Suprapubic skin (tissue), 4 donors: ENCODE data around the gene CFHR2. TPM values are rescaled to one million over a fixed set of nuclear protein-coding genes. Genes with fewer than 3 reads are reported as not detected.

ENCODE experiments used
- DNase-seq, 2 donors: peaks; one replicate each; pipeline ENCODE4 v3.0.0-alpha.2; 2019; ENCODE audit warnings: low spot score in 2 of 2
- H3K27ac ChIP-seq: fragments of 200-600 bp; sonication (generic); one replicate; pipeline ENCODE4 v1.5.1; 2019
- H3K27me3 ChIP-seq: fragments of 200-600 bp; sonication (generic); one replicate; pipeline ENCODE4 v1.5.1; 2019
- H3K36me3 ChIP-seq: fragments of 200-600 bp; sonication (generic); one replicate; pipeline ENCODE4 v1.5.1; 2019
- H3K4me1 ChIP-seq: fragments of 200-600 bp; sonication (generic); one replicate; pipeline ENCODE4 v1.5.1; 2019
- H3K4me3 ChIP-seq: fragments of 200-600 bp; sonication (generic); one replicate; pipeline ENCODE4 v1.5.1; 2019; ENCODE audit warnings: mild to moderate bottlenecking
- H3K9me3 ChIP-seq: fragments of 200-600 bp; sonication (generic); one replicate; pipeline ENCODE4 v1.5.1; 2019
- CTCF ChIP-seq, 2 donors: fragments of 200-600 bp in 1 of 2; fragments of 450-650 bp in 1 of 2; sonication (generic) in 1 of 2; IDR thresholded peaks; one replicate each; pipeline ENCODE4 v1.5.1; 2016 to 2019; ENCODE audit warnings: antibody characterized with exemption in 2 of 2, mild to moderate bottlenecking in 1 of 2, moderate library complexity in 1 of 2
- EP300 ChIP-seq: sonication (generic); formaldehyde crosslinking; IDR thresholded peaks from one replicate; pipeline ENCODE4 v1.6.1; 2017; ENCODE audit warnings: antibody characterized with exemption
- POLR2A ChIP-seq, 2 donors: fragments of 450-650 bp; IDR thresholded peaks; one replicate each; pipeline ENCODE4 v1.6.1; 2017; ENCODE audit warnings: antibody characterized with exemption in 2 of 2, mild to moderate bottlenecking in 2 of 2, moderate library complexity in 2 of 2
- POLR2AphosphoS5 ChIP-seq, 3 donors: sonication (generic); formaldehyde crosslinking; IDR thresholded peaks; one replicate each; pipeline ENCODE4 v1.6.1; 2017; ENCODE audit warnings: antibody characterized with exemption in 3 of 3
- WGBS: methylation state at CpG from one replicate; pipeline ENCODE4 v1.1.5; 2018; 5-methylcytosine and 5-hydroxymethylcytosine counted together
- total RNA-seq, 4 donors: library from RNA; depleted of rRNA; stranded (reverse); fragments of >200 nt; gene quantifications; one replicate each; pipeline ENCODE4 v1.1.0, GENCODE V29; 2016

Gene CFHR2
- total RNA-seq, 4 donors from 2014 or later, result 1.5 TPM; not detected in 3

GRCh38 chr1:196993916-196994315 lies 50.4 kb downstream of the CFHR2 start:
- no peak for DNase-seq
- Histone ChIP-seq H3K36me3 (no peaks in the 10 kb centered on the region), H3K27ac (no peak overlapping the region), H3K27me3 (no peaks in the 10 kb centered on the region), H3K4me1 (no peaks in the 10 kb centered on the region), H3K4me3 (no peak overlapping the region), H3K9me3 (no peaks in the 10 kb centered on the region)
- WGBS, result 53% methylated on average over 2 of the region's 2 CpGs
- TF ChIP-seq POLR2A (IDR thresholded peaks at IDR 0.05), result no peak
- TF ChIP-seq POLR2AphosphoS5 (IDR thresholded peaks at IDR 0.05), result no peak
- no peak for TF ChIP-seq EP300
- no peak for TF ChIP-seq CTCF (IDR thresholded peaks at IDR 0.05)

GRCh38 chr1:196997423-196997822 lies 53.9 kb downstream of the CFHR2 start:
- Histone ChIP-seq H3K36me3 (no peaks in the 10 kb centered on the region), H3K27ac (no peak overlapping the region), H3K9me3 (no peaks in the 10 kb centered on the region), H3K4me1 (no peaks in the 10 kb centered on the region), H3K4me3 (no peak overlapping the region), H3K27me3 (no peaks in the 10 kb centered on the region)
- 74% methylated on average over 1 of the region's 1 CpG for WGBS
- no peak for DNase-seq
- TF ChIP-seq POLR2AphosphoS5 (IDR thresholded peaks at IDR 0.05) (no peak), EP300 (no peak), CTCF (IDR thresholded peaks at IDR 0.05) (no peak), POLR2A (IDR thresholded peaks at IDR 0.05) (no peak)

- TF ChIP-seq POLR2AphosphoS5 (IDR thresholded peaks at IDR 0.05) (no peak), EP300 (no peak)
- 94% methylated on average over 2 of the region's 2 CpGs for WGBS
- Histone ChIP-seq H3K27me3 (no peaks in the 10 kb centered on the region), H3K4me1 (no peaks in the 10 kb centered on the region), H3K4me3 (no peak overlapping the region), H3K27ac (no peak overlapping the region), H3K36me3 (no peaks in the 10 kb centered on the region), H3K9me3 (no peaks in the 10 kb centered on the region)
- no peak for DNase-seq
Observed at GRCh38 chr1:197001828-197002227, 58.3 kb downstream of the CFHR2 start.

- Histone ChIP-seq H3K27ac (no peak overlapping the region), H3K27me3 (no peaks in the 10 kb centered on the region), H3K4me1 (no peaks in the 10 kb centered on the region), H3K36me3 (no peaks in the 10 kb centered on the region), H3K4me3 (no peak overlapping the region), H3K9me3 (no peaks in the 10 kb centered on the region)
- no peak for DNase-seq
- no peak for TF ChIP-seq EP300
- TF ChIP-seq POLR2AphosphoS5 (IDR thresholded peaks at IDR 0.05), result no peak
- no peak for TF ChIP-seq POLR2A (IDR thresholded peaks at IDR 0.05)
- WGBS, result 83% methylated on average over 1 of the region's 2 CpGs
Observed at GRCh38 chr1:197003132-197003531, 59.6 kb downstream of the CFHR2 start.

- no peaks in the 10 kb centered on the region for H3K36me3 ChIP-seq
- H3K4me1 ChIP-seq, result no peaks in the 10 kb centered on the region
- TF ChIP-seq POLR2AphosphoS5 (IDR thresholded peaks at IDR 0.05) (no peak), POLR2A (IDR thresholded peaks at IDR 0.05) (no peak), EP300 (no peak), CTCF (IDR thresholded peaks at IDR 0.05) (no peak)
- no peak overlapping the region for H3K27ac ChIP-seq
- no peaks in the 10 kb centered on the region for H3K27me3 ChIP-seq
- H3K4me3 ChIP-seq, result no peak overlapping the region
- H3K9me3 ChIP-seq, result no peaks in the 10 kb centered on the region
- 86% methylated on average over 6 of the region's 6 CpGs for WGBS
- DNase-seq, result no peak
Observed at GRCh38 chr1:197008861-197009260, 65.3 kb downstream of the CFHR2 start.

Other genes with a start within 250 kb of the CFHR2 start
- gene CFHR3, start 168.9 kb upstream of the CFHR2 start, total RNA-seq, result not detected
- 1 to 10 TPM in 1 of 4 donors, not detected in 3; 1.8 TPM for gene CFHR1, start 124.0 kb upstream of the CFHR2 start, total RNA-seq
- gene CFHR4, start 55.7 kb upstream of the CFHR2 start, total RNA-seq, result not detected
- gene CFHR5, start 33.8 kb downstream of the CFHR2 start, total RNA-seq, result not detected
- not detected for gene F13B, start 123.5 kb downstream of the CFHR2 start, total RNA-seq
- 10 to 100 TPM in 1 of 4 donors, 1 to 10 TPM in 3; 3.6 to 13.0 (median 5.6) TPM for gene ASPM, start 202.9 kb downstream of the CFHR2 start, total RNA-seq